ENCODE measurements around the gene PAPSS2.
A peak's percentile ranks its signal among the peaks of the same experiment; 100 is the strongest.
"Not testable (repeated sequence)": the region's sequence is repeated elsewhere in the genome, so short reads cannot be mapped to it uniquely, and the experiment has no call there.

The PAPSS2 gene

GRCh38 chr10:87733081-87733480 lies 73.4 kb downstream of the PAPSS2 start:
- in situ Hi-C loops (cut with HindIII; ENCODE audit: low pct_unique_long_range_greater_than_20kb, low sequenced_read_pairs): no loop called here
- no peak for TF ChIP-seq JUND (IDR thresholded peaks at IDR 0.05; ENCODE audit: low read depth)

GRCh38 chr10:87734987-87735827 lies 75.5 kb downstream of the PAPSS2 start:
- in situ Hi-C loops (cut with HindIII; ENCODE audit: low pct_unique_long_range_greater_than_20kb, low sequenced_read_pairs): no loop called here
- no peak for TF ChIP-seq JUND (IDR thresholded peaks at IDR 0.05; ENCODE audit: low read depth)
- peak; percentile 34 to 70 for DNase-seq (ENCODE audit: low read depth in 1 of 2, low spot score in 1 of 2)

More at GRCh38 chr10:87733081-87733480, 73.4 kb downstream of the PAPSS2 start:
- no peak for DNase-seq (ENCODE audit: low read depth in 1 of 2, low spot score in 1 of 2)

- in situ Hi-C loops (cut with HindIII; ENCODE audit: low pct_unique_long_range_greater_than_20kb, low sequenced_read_pairs); DNase-seq (ENCODE audit: low read depth in 1 of 2, low spot score in 1 of 2): not testable (repeated sequence)
Measured at GRCh38 chr10:87738253-87738652, 78.6 kb downstream of the PAPSS2 start.

GRCh38 chr10:87739703-87740102 lies 80.0 kb downstream of the PAPSS2 start:
- no peak for DNase-seq (ENCODE audit: low read depth in 1 of 2, low spot score in 1 of 2)
- no peak for TF ChIP-seq JUND (IDR thresholded peaks at IDR 0.05; ENCODE audit: low read depth)
- in situ Hi-C loops (cut with HindIII; ENCODE audit: low pct_unique_long_range_greater_than_20kb, low sequenced_read_pairs): no loop called here

GRCh38 chr10:87740254-87740655 lies 80.6 kb downstream of the PAPSS2 start:
- in situ Hi-C loops (cut with HindIII; ENCODE audit: low pct_unique_long_range_greater_than_20kb, low sequenced_read_pairs): no loop called here
- no peak for TF ChIP-seq JUND (IDR thresholded peaks at IDR 0.05; ENCODE audit: low read depth)
- no peak for DNase-seq (ENCODE audit: low read depth in 1 of 2, low spot score in 1 of 2)

GRCh38 chr10:87742992-87743610 lies 83.4 kb downstream of the PAPSS2 start:
- in situ Hi-C loops (cut with HindIII; ENCODE audit: low pct_unique_long_range_greater_than_20kb, low sequenced_read_pairs); DNase-seq (ENCODE audit: low read depth in 1 of 2, low spot score in 1 of 2): not testable (repeated sequence)

- in situ Hi-C loops (cut with HindIII; ENCODE audit: low pct_unique_long_range_greater_than_20kb, low sequenced_read_pairs): no loop called here
- TF ChIP-seq JUND (IDR thresholded peaks at IDR 0.05; ENCODE audit: low read depth): no peak
- no peak for DNase-seq (ENCODE audit: low read depth in 1 of 2, low spot score in 1 of 2)
Measured at GRCh38 chr10:87744606-87745005, 84.9 kb downstream of the PAPSS2 start.

- in situ Hi-C loops (cut with HindIII; ENCODE audit: low pct_unique_long_range_greater_than_20kb, low sequenced_read_pairs): no loop called here
- DNase-seq (ENCODE audit: low read depth in 1 of 2, low spot score in 1 of 2): no peak
- TF ChIP-seq JUND (IDR thresholded peaks at IDR 0.05; ENCODE audit: low read depth): no peak
Measured at GRCh38 chr10:87746911-87747310, 87.2 kb downstream of the PAPSS2 start.

- in situ Hi-C loops (cut with HindIII; ENCODE audit: low pct_unique_long_range_greater_than_20kb, low sequenced_read_pairs); DNase-seq (ENCODE audit: low read depth in 1 of 2, low spot score in 1 of 2): not testable (repeated sequence)
Measured at GRCh38 chr10:87748244-87748643, 88.6 kb downstream of the PAPSS2 start.

GRCh38 chr10:87750001-87750671 lies 90.5 kb downstream of the PAPSS2 start:
- no peak for DNase-seq (ENCODE audit: low read depth in 1 of 2, low spot score in 1 of 2)
- in situ Hi-C loops (cut with HindIII; ENCODE audit: low pct_unique_long_range_greater_than_20kb, low sequenced_read_pairs): no loop called here
- TF ChIP-seq JUND (IDR thresholded peaks at IDR 0.05; ENCODE audit: low read depth): no peak

GRCh38 chr10:87750817-87751216 lies 91.1 kb downstream of the PAPSS2 start:
- in situ Hi-C loops (cut with HindIII; ENCODE audit: low pct_unique_long_range_greater_than_20kb, low sequenced_read_pairs): no loop called here
- TF ChIP-seq JUND (IDR thresholded peaks at IDR 0.05; ENCODE audit: low read depth): no peak
- no peak for DNase-seq (ENCODE audit: low read depth in 1 of 2, low spot score in 1 of 2)

GRCh38 chr10:87751274-87751673 lies 91.6 kb downstream of the PAPSS2 start:
- no peak for DNase-seq (ENCODE audit: low read depth in 1 of 2, low spot score in 1 of 2)
- in situ Hi-C loops (cut with HindIII; ENCODE audit: low pct_unique_long_range_greater_than_20kb, low sequenced_read_pairs): no loop called here
- TF ChIP-seq JUND (IDR thresholded peaks at IDR 0.05; ENCODE audit: low read depth): no peak

GRCh38 chr10:87752566-87752965 lies 92.9 kb downstream of the PAPSS2 start:
- no peak for TF ChIP-seq JUND (IDR thresholded peaks at IDR 0.05; ENCODE audit: low read depth)
- DNase-seq (ENCODE audit: low read depth in 1 of 2, low spot score in 1 of 2): no peak
- in situ Hi-C loops (cut with HindIII; ENCODE audit: low pct_unique_long_range_greater_than_20kb, low sequenced_read_pairs): no loop called here

Measured in T47D (cell line).